DOHH2 (cell line): Measurements from ENCODE around the gene TTC32.

Source experiments
- H3F3A ChIP-seq: fragments of 200-600 bp; sonication (generic), shearing (Covaris generic); 2 replicates; pipeline ENCODE4 v1.6.0; 2016; ENCODE audit warnings: antibody characterized with exemption, mild to moderate bottlenecking; ENCODE audit not compliant: control insufficient read depth, insufficient read depth
- H3K27ac ChIP-seq: fragments of 200-600 bp; sonication (generic); 2 replicates; pipeline ENCODE4 v1.5.1; 2014; ENCODE audit warnings: low read depth, mild to moderate bottlenecking, low read length, moderate library complexity
- H3K27me3 ChIP-seq: fragments of 200-600 bp; sonication (generic); 2 replicates; pipeline ENCODE4 v1.6.1; 2014; ENCODE audit warnings: mild to moderate bottlenecking, low read length, mixed read lengths; ENCODE audit not compliant: control insufficient read depth
- H3K36me3 ChIP-seq: fragments of 200-600 bp; sonication (generic); 2 replicates; pipeline ENCODE4 v1.6.1; 2014; ENCODE audit warnings: mild to moderate bottlenecking, low read length, moderate library complexity, mixed read lengths; ENCODE audit not compliant: control insufficient read depth
- H3K4me1 ChIP-seq: fragments of 200-600 bp; sonication (generic); 2 replicates; pipeline ENCODE4 v1.6.1; 2014; ENCODE audit warnings: mild to moderate bottlenecking, low read length, mixed read lengths; ENCODE audit not compliant: control insufficient read depth
- H3K4me2 ChIP-seq: fragments of 200-600 bp; sonication (generic); 2 replicates; pipeline ENCODE4 v1.6.0; 2014; ENCODE audit warnings: mild to moderate bottlenecking, low read length, moderate library complexity
- H3K4me3 ChIP-seq: fragments of 200-600 bp; sonication (generic); 2 replicates; pipeline ENCODE4 v1.5.1; 2014; ENCODE audit warnings: mild to moderate bottlenecking, low read length, mixed read lengths
- H3K79me2 ChIP-seq: fragments of 200-600 bp; sonication (generic); 2 replicates; pipeline ENCODE4 v1.6.1; 2014; ENCODE audit warnings: mild to moderate bottlenecking, low read length, mixed read lengths; ENCODE audit not compliant: control insufficient read depth
- H3K9me2 ChIP-seq: fragments of 200-600 bp; sonication (generic); replicated peaks from 2 replicates; pipeline ENCODE4 v1.6.1; 2014; ENCODE audit warnings: mild to moderate bottlenecking, low read length, mixed read lengths; ENCODE audit not compliant: control insufficient read depth
- H3K9me3 ChIP-seq: fragments of 200-600 bp; sonication (generic); 2 replicates; pipeline ENCODE4 v1.6.1; 2014; ENCODE audit warnings: antibody characterized with exemption, low read length, mixed read lengths; ENCODE audit not compliant: control insufficient read depth, insufficient read depth
- H4K20me1 ChIP-seq: fragments of 200-600 bp; sonication (generic); 2 replicates; pipeline ENCODE4 v1.6.0; 2014; ENCODE audit warnings: low read depth, mild to moderate bottlenecking, antibody characterized with exemption, low read length, moderate library complexity; ENCODE audit not compliant: control insufficient read depth, insufficient read depth
- EZH2phosphoT487 ChIP-seq: fragments of 200-600 bp; sonication (generic); IDR thresholded peaks from 2 replicates; pipeline ENCODE4 v1.6.1; 2017; ENCODE audit warnings: borderline replicate concordance, mild to moderate bottlenecking, antibody characterized with exemption, low read length, moderate library complexity, mixed read lengths
- TF ChIP-seq, protein P1 (sequence below): fragments of 200-600 bp; sonication (generic); IDR thresholded peaks from one replicate; pipeline ENCODE4 v1.5.1; 2014; ENCODE audit warnings: antibody characterized with exemption, mild to moderate bottlenecking, low read depth, low read length; ENCODE audit not compliant: poor library complexity, severe bottlenecking

The TTC32 gene

DNA sequence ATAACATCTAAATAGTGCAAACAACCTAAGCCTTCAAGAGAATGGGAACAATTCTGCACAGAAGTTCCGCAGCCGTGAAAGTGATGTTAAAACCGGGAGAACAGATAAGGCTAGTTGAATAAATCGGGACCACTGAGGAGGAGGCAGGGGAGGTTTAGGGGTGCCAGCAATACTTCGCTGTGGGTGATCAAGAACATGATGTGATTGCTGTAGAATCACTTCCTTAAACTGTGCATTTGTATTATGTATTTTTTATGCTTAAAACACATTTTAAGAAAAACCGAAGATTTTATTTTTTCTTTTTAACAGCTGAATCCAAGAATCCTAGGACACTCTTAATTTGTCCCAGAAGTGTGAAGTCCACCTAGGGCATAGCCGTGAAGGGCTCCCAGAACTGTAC lies 33.6 kb downstream of the TTC32 start:
- H3K27ac ChIP-seq = no peak overlapping the region
- H4K20me1 ChIP-seq = no peaks in the 10 kb centered on the region
- TF ChIP-seq EZH2phosphoT487 = no peak
- TF ChIP-seq, protein P1, sequence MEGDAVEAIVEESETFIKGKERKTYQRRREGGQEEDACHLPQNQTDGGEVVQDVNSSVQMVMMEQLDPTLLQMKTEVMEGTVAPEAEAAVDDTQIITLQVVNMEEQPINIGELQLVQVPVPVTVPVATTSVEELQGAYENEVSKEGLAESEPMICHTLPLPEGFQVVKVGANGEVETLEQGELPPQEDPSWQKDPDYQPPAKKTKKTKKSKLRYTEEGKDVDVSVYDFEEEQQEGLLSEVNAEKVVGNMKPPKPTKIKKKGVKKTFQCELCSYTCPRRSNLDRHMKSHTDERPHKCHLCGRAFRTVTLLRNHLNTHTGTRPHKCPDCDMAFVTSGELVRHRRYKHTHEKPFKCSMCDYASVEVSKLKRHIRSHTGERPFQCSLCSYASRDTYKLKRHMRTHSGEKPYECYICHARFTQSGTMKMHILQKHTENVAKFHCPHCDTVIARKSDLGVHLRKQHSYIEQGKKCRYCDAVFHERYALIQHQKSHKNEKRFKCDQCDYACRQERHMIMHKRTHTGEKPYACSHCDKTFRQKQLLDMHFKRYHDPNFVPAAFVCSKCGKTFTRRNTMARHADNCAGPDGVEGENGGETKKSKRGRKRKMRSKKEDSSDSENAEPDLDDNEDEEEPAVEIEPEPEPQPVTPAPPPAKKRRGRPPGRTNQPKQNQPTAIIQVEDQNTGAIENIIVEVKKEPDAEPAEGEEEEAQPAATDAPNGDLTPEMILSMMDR = no peak
- no peaks in the 10 kb centered on the region for H3K9me2 ChIP-seq
- H3K4me1 ChIP-seq = no peaks in the 10 kb centered on the region
- no peaks in the 10 kb centered on the region for H3K9me3 ChIP-seq
- H3K27me3 ChIP-seq = peaks cover 23% of the 10 kb centered on the region
- H3K79me2 ChIP-seq = no peaks in the 10 kb centered on the region
- peak overlapping the region; percentile 35; the same call in 1 of the 2 replicates for H3K4me3 ChIP-seq
- no peaks in the 10 kb centered on the region for H3K36me3 ChIP-seq
- no peaks in the 10 kb centered on the region for H3F3A ChIP-seq
- H3K4me2 ChIP-seq = peak overlapping the region; percentile 39; the same call in 1 of the 2 replicates

DNA sequence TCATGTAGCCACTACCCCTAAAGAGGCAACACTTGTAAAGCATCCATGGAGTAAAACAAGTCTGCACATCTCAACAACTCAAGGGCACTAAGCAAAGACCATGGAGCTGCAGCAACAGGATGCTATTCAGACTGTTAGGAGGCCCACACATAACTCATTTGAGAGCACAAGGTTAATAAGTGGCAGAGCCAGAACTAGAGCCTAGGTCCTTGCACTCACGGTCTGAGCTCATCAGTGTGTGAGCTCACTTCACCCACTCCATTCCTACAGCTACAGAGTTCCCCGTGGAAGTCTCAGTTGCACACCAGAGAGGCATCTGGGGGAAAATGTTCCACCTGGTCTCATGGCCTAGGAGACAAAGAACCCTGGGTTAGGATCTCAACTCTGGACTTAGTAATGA lies 35.0 kb downstream of the TTC32 start:
- Histone ChIP-seq H3K9me3 (no peaks in the 10 kb centered on the region), H3K4me2 (no peak overlapping the region), H3K4me3 (no peak overlapping the region), H3F3A (no peaks in the 10 kb centered on the region), H4K20me1 (no peaks in the 10 kb centered on the region), H3K4me1 (no peaks in the 10 kb centered on the region), H3K27ac (no peak overlapping the region), H3K27me3 (peaks cover 23% of the 10 kb centered on the region), H3K9me2 (no peaks in the 10 kb centered on the region), H3K79me2 (no peaks in the 10 kb centered on the region), H3K36me3 (no peaks in the 10 kb centered on the region)
- TF ChIP-seq EZH2phosphoT487 = no peak
- TF ChIP-seq, protein P1 = no peak

- no peak overlapping the region for H3K4me3 ChIP-seq
Observed at GRCh38 chr2:19865151-19865550, 36.6 kb downstream of the TTC32 start.

More at GRCh38 chr2:19865151-19865550, 36.6 kb downstream of the TTC32 start:
- H3K4me1 ChIP-seq = no peaks in the 10 kb centered on the region
- no peaks in the 10 kb centered on the region for H3K36me3 ChIP-seq
- no peak overlapping the region for H3K4me2 ChIP-seq
- TF ChIP-seq, protein P1 = no peak
- no peak for TF ChIP-seq EZH2phosphoT487
- peaks cover 23% of the 10 kb centered on the region for H3K27me3 ChIP-seq
- H3K79me2 ChIP-seq = no peaks in the 10 kb centered on the region
- no peak overlapping the region for H3K27ac ChIP-seq
- H3K9me2 ChIP-seq = no peaks in the 10 kb centered on the region
- H3K9me3 ChIP-seq = no peaks in the 10 kb centered on the region
- no peaks in the 10 kb centered on the region for H4K20me1 ChIP-seq
- no peaks in the 10 kb centered on the region for H3F3A ChIP-seq
